ENCODE data around the gene HELB.
"Not testable (repeated sequence)": the region's sequence is repeated elsewhere in the genome, so short reads cannot be mapped to it uniquely, and the experiment has no call there.

DNA sequence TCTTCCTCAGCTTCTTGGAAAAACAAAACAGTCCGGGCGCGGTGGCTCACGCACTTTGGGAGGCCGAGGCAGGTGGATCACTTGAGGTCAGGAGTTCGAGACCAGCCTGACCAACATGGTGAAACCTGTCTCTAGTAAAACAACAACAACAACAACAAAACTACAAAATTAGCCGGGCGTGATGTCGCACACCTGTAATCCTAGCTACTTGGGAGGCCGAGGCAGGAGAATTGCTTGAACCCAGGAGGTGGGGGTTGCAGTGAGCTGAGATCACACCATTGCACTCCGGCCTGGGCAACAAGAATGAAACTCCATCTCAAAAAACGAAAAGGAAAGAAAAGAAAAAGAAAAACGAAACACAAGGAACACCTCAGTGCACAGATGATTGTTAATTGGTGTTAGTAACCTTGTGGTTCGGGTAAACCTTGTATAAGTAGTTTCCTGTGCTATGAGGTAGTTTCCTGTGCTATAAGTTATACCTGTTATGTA lies 1.1 kb downstream of the HELB start:
- not testable (repeated sequence) for TF ChIP-seq CTCF (conservative IDR thresholded peaks at IDR 0.05; ENCODE audit: low read depth, low read length); EZH2 (IDR thresholded peaks at IDR 0.05; ENCODE audit: borderline replicate concordance, low read depth, low read length, poor library complexity, severe bottlenecking)

All from A673 (cell line).